ENCODE results near the gene MINDY4.
A peak's percentile ranks its signal among the peaks of the same experiment; 100 is the strongest.

The MINDY4 gene

GRCh38 chr7:30841801-30842541 lies 70.8 kb downstream of the MINDY4 start:
- no peak overlapping the region for H3K4me3 ChIP-seq (ENCODE audit: low read length)
- DNase-seq (ENCODE audit: low read depth) = no peak
- TF ChIP-seq CTCF (conservative IDR thresholded peaks at IDR 0.05; ENCODE audit: low read depth, low read length) = no peak

DNA sequence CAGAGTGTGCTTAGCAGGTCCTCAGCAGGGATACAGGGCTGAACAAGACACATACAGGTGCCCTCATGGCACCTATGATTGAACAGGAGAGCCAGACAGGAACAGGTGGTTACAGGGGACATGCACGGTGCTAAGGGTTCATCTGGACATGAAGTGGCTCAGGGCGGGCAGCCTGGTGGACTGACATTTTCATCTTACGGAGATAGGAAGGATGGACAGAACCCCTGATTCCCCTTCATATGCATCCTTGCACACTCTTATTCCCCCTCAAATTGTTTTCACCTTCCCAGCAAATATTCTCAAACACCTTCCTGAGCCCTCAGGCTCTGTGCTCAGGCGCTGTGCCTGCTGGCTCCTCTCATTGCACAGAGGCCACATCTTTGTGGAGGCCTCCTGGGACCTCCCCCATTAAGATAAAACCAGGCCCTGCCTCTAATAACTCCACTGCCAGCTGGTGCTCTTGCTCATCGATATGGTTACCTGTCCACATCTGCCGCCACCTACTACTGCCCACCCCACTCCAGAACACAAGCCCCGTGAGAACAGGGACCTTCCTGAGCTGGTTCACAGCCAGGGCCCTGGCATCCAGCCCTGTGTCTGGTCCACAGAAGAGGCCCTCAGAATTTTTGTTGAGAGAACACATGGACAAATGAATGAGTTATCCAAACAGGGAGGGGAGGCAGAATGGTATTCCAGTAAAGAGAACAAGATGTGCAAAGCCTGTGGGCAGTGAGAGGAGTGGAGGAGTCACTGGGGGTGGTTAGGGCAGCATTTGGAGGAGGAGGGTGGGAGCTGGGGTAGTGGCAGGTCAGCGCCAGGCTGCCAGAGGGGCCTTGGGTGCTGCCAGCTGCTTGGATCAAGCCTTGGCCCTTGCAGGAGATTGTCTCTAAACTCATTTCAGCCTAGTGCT lies 71.6 kb downstream of the MINDY4 start:
- no peak for DNase-seq (ENCODE audit: low read depth)
- no peak overlapping the region for H3K4me3 ChIP-seq (ENCODE audit: low read length)
- no peak for TF ChIP-seq CTCF (conservative IDR thresholded peaks at IDR 0.05; ENCODE audit: low read depth, low read length)

DNA sequence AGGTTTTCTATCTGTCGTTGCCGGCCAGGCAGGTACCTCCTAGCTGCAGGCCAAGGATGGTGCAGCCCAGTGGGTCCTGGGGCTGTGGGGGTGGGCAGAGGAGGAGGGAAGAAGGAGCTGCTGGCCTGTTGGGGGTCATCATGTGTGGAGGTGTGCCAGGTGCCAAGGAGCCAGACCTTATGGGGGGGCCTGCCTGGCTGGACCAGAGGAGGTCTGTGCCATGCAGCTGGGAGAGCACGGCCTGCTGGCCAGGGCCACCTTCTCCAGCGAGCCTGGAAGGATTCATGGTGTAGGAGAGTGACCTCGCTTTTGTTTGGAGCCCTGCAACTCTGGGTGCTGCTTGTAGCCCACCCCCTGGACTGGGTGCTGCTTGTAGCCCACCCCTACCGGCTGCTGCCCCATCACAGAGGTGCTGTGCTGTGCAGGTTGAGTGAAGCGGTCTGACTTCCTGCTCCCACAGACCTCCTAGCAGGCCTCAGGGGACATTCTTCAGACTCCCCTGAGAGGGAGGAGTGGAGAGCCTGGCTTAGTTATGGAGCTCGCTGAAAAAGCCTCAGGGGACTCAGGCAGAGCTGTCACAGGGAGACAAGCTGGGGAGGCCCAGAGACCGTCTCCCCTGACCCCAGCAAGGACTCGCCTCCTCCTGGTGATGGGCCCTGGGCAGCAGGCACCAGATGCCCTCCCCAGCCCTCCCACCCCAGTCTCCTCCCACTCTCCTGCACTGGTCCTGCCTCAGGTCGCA lies 72.7 kb downstream of the MINDY4 start:
- DNase-seq (ENCODE audit: low read depth) = no peak
- no peak overlapping the region for H3K4me3 ChIP-seq (ENCODE audit: low read length)
- no peak for TF ChIP-seq CTCF (conservative IDR thresholded peaks at IDR 0.05; ENCODE audit: low read depth, low read length)

- no peak for DNase-seq (ENCODE audit: low read depth)
- no peak for TF ChIP-seq CTCF (conservative IDR thresholded peaks at IDR 0.05; ENCODE audit: low read depth, low read length)
- no peak overlapping the region for H3K4me3 ChIP-seq (ENCODE audit: low read length)
Measured at GRCh38 chr7:30844483-30844874, 73.3 kb downstream of the MINDY4 start.

- TF ChIP-seq CTCF (conservative IDR thresholded peaks at IDR 0.05; ENCODE audit: low read depth, low read length) = no peak
- H3K4me3 ChIP-seq (ENCODE audit: low read length) = no peak overlapping the region
Measured at GRCh38 chr7:30844916-30845315, 73.7 kb downstream of the MINDY4 start.

GRCh38 chr7:30845426-30846135 lies 74.4 kb downstream of the MINDY4 start:
- TF ChIP-seq CTCF (conservative IDR thresholded peaks at IDR 0.05; ENCODE audit: low read depth, low read length) = no peak
- peak; percentile 44 for DNase-seq (ENCODE audit: low read depth)
- no peak overlapping the region for H3K4me3 ChIP-seq (ENCODE audit: low read length)

More at GRCh38 chr7:30844916-30845315, 73.7 kb downstream of the MINDY4 start:
- DNase-seq (ENCODE audit: low read depth) = no peak
